Nephron (organoid): ENCODE data around the gene ABCC4.

Source experiments
- H3K27ac Mint-ChIP-seq, 3 experiments: 2 replicates each; pipeline ENCODE4 v1.8.0; 2020; ENCODE audit warnings: mixed read lengths in 3 of 3, mild to moderate bottlenecking in 2 of 3, moderate library complexity in 1 of 3
- H3K27me3 Mint-ChIP-seq: 2 replicates; pipeline ENCODE4 v1.8.0; 2021; ENCODE audit warnings: low read depth, mild to moderate bottlenecking, moderate library complexity, mixed read lengths
- H3K36me3 Mint-ChIP-seq: 2 replicates; pipeline ENCODE4 v1.8.0; 2020; ENCODE audit warnings: low read depth, mixed read lengths
- H3K4me1 Mint-ChIP-seq: 2 replicates; pipeline ENCODE4 v1.8.0; 2020; ENCODE audit warnings: mixed read lengths
- H3K4me3 Mint-ChIP-seq, 3 experiments: 2 replicates each; pipeline ENCODE4 v1.8.0; 2020; ENCODE audit warnings: mild to moderate bottlenecking in 3 of 3, mixed read lengths in 3 of 3, moderate library complexity in 2 of 3
- H3K9me3 Mint-ChIP-seq: 2 replicates; pipeline ENCODE4 v1.8.0; 2020; ENCODE audit warnings: mixed read lengths
- CTCF ChIP-seq, 3 experiments: fragments of 200-600 bp; sonication (generic); IDR thresholded peaks; one replicate each; pipeline ENCODE4 v1.5.0; 2021; ENCODE audit warnings: antibody characterized with exemption in 3 of 3; ENCODE audit not compliant: unreplicated experiment in 3 of 3

The ABCC4 gene

GRCh38 chr13:95337597-95337996, 36.3 kb upstream of the ABCC4 start:
- Mint-ChIP-seq H3K27ac (peak overlapping the region; percentile 87 to 98 (median 98)), H3K9me3 (no peaks in the 10 kb centered on the region), H3K36me3 (no peaks in the 10 kb centered on the region), H3K4me3 (no peak overlapping the region), H3K27me3 (no peaks in the 10 kb centered on the region), H3K4me1 (peaks cover 26% of the 10 kb centered on the region)
- no peak for TF ChIP-seq CTCF (IDR thresholded peaks at IDR 0.05; ENCODE audit: unreplicated experiment in 3 of 3)

GRCh38 chr13:95335667-95336066, 34.4 kb upstream of the ABCC4 start:
- H3K9me3 Mint-ChIP-seq: peaks cover 3% of the 10 kb centered on the region
- H3K4me1 Mint-ChIP-seq: peaks cover 21% of the 10 kb centered on the region
- no peaks in the 10 kb centered on the region for H3K36me3 Mint-ChIP-seq
- no peak overlapping the region for H3K27ac Mint-ChIP-seq
- no peaks in the 10 kb centered on the region for H3K27me3 Mint-ChIP-seq
- no peak overlapping the region for H3K4me3 Mint-ChIP-seq
- no peak for TF ChIP-seq CTCF (IDR thresholded peaks at IDR 0.05; ENCODE audit: unreplicated experiment in 3 of 3)

GRCh38 chr13:95328386-95328785, 27.1 kb upstream of the ABCC4 start:
- Mint-ChIP-seq H3K27me3 (no peaks in the 10 kb centered on the region), H3K27ac (peak overlapping the region in 1 of 3 experiments; percentile 50), H3K4me1 (peaks cover 5% of the 10 kb centered on the region), H3K9me3 (peaks cover 3% of the 10 kb centered on the region), H3K36me3 (no peaks in the 10 kb centered on the region), H3K4me3 (no peak overlapping the region)
- no peak for TF ChIP-seq CTCF (IDR thresholded peaks at IDR 0.05; ENCODE audit: unreplicated experiment in 3 of 3)

- Mint-ChIP-seq H3K9me3 (peaks cover 3% of the 10 kb centered on the region), H3K36me3 (no peaks in the 10 kb centered on the region), H3K4me1 (peaks cover 5% of the 10 kb centered on the region), H3K27ac (peak overlapping the region in 2 of 3 experiments; percentile 50 to 74), H3K27me3 (no peaks in the 10 kb centered on the region), H3K4me3 (no peak overlapping the region)
- no peak for TF ChIP-seq CTCF (IDR thresholded peaks at IDR 0.05; ENCODE audit: unreplicated experiment in 3 of 3)
Measured at GRCh38 chr13:95327190-95327589, 25.9 kb upstream of the ABCC4 start.

- Mint-ChIP-seq H3K36me3 (no peaks in the 10 kb centered on the region), H3K9me3 (peaks cover 3% of the 10 kb centered on the region), H3K27me3 (no peaks in the 10 kb centered on the region), H3K4me1 (peaks cover 5% of the 10 kb centered on the region), H3K4me3 (no peak overlapping the region), H3K27ac (peak overlapping the region in 2 of 3 experiments; percentile 50 to 74)
- no peak for TF ChIP-seq CTCF (IDR thresholded peaks at IDR 0.05; ENCODE audit: unreplicated experiment in 3 of 3)
Measured at GRCh38 chr13:95326695-95327094, 25.4 kb upstream of the ABCC4 start.

- Mint-ChIP-seq H3K36me3 (no peaks in the 10 kb centered on the region), H3K27me3 (no peaks in the 10 kb centered on the region), H3K27ac (no peak overlapping the region), H3K4me3 (no peak overlapping the region), H3K9me3 (no peaks in the 10 kb centered on the region), H3K4me1 (peaks cover 5% of the 10 kb centered on the region)
- TF ChIP-seq CTCF (IDR thresholded peaks at IDR 0.05; ENCODE audit: unreplicated experiment in 3 of 3): no peak
Measured at GRCh38 chr13:95325485-95325884, 24.2 kb upstream of the ABCC4 start.
